Gastrocnemius medialis (tissue), 4 donors: Measurements from ENCODE around the gene TNIK. TPM values are rescaled to one million over a fixed set of nuclear protein-coding genes. Genes with fewer than 3 reads are reported as not detected.

Experiments used
- ATAC-seq, 2 donors: fragments of 150-250 bp; one replicate each; pipeline ENCODE4 v1.9.1; 2016
- DNase-seq, 2 donors: peaks; one replicate each; pipeline ENCODE4 v3.0.0-alpha.2; 2019
- H3K27ac ChIP-seq, 4 donors: fragments of 200-600 bp; sonication (generic); 1 replicate in 1 of 4; 2 replicates in 3 of 4; pipeline ENCODE4 v1.5.1; 2016 to 2018; ENCODE audit warnings: mild to moderate bottlenecking in 2 of 4, moderate library complexity in 1 of 4
- H3K27me3 ChIP-seq, 3 donors: fragments of 200-600 bp; sonication (generic) in 2 of 3; 1 replicate in 1 of 3; 2 replicates in 2 of 3; pipeline versions ENCODE4 v1.5.1 to v1.6.0; 2016 to 2019; ENCODE audit warnings: mild to moderate bottlenecking in 1 of 3, moderate library complexity in 1 of 3
- H3K36me3 ChIP-seq, 2 donors: fragments of 200-600 bp; sonication (generic) in 1 of 2; one replicate each; pipeline ENCODE4 v1.5.1; 2017 to 2018
- H3K4me1 ChIP-seq, 2 donors: fragments of 200-600 bp; sonication (generic) in 1 of 2; one replicate each; pipeline ENCODE4 v1.5.1; 2016 to 2017; ENCODE audit warnings: mild to moderate bottlenecking in 2 of 2
- H3K4me3 ChIP-seq, 4 donors: fragments of 200-600 bp; sonication (generic) in 3 of 4; 1 replicate in 1 of 4; 2 replicates in 3 of 4; pipeline ENCODE4 v1.5.1; 2016 to 2019; ENCODE audit warnings: mild to moderate bottlenecking in 2 of 4
- H3K9me3 ChIP-seq, 3 donors: fragments of 200-600 bp; sonication (generic) in 2 of 3; 1 replicate in 1 of 3; 2 replicates in 2 of 3; pipeline ENCODE4 v1.5.1; 2016 to 2019
- CTCF ChIP-seq, 5 experiments: fragments of 450-650 bp in 3 of 5; fragments of 200-600 bp in 2 of 5; sonication (generic) in 2 of 5; IDR thresholded peaks in 4 of 5; conservative IDR thresholded peaks in 1 of 5; 1 replicate in 4 of 5; 2 replicates in 1 of 5; pipeline ENCODE4 v1.5.1; 2016 to 2019; ENCODE audit warnings: antibody characterized with exemption in 5 of 5, mild to moderate bottlenecking in 3 of 5, moderate library complexity in 3 of 5
- POLR2A ChIP-seq, 2 donors: fragments of 450-650 bp; IDR thresholded peaks; one replicate each; pipeline ENCODE4 v1.6.1; 2017; ENCODE audit warnings: antibody characterized with exemption in 2 of 2, mild to moderate bottlenecking in 2 of 2, moderate library complexity in 2 of 2
- in situ Hi-C, 4 donors: fragments of 200-750 bp; cut with MboI; loops; one replicate each; pipeline versions ENCODE4 v1.15.0 to v1.8.0; 2017; ENCODE audit warnings: low sequenced_read_pairs in 4 of 4
- intact Hi-C: fragments of 100-400 bp; cut with DNase I; formaldehyde crosslinking; loops from one replicate; pipeline ENCODE4 v1.15.1; 2023; ENCODE audit warnings: low total_unique reads
- total RNA-seq, 4 donors: library from RNA; depleted of rRNA; stranded (reverse); fragments of >200 nt; gene quantifications; one replicate each; pipeline versions ENCODE4 v1.1.0 to v1.2.3, GENCODE V29; 2016

Gene TNIK
- total RNA-seq, 4 donors from 2014 or later: 5.2 to 19.7 (median 10.6) TPM

GRCh38 chr3:171200750-171201088 is 259.5 kb downstream of the TNIK start:
- Histone ChIP-seq H3K4me3 (no peak overlapping the region), H3K4me1 (peaks cover 54 to 57% of the 10 kb centered on the region in 2 donors), H3K36me3 (no peaks in the 10 kb centered on the region), H3K9me3 (no peaks in the 10 kb centered on the region), H3K27me3 (no peaks in the 10 kb centered on the region), H3K27ac (peak overlapping the region; percentile 15 to 70 (median 68))
- TF ChIP-seq CTCF (IDR thresholded peaks at IDR 0.05 in 4 of 5, conservative IDR thresholded peaks at IDR 0.05 in 1 of 5) (no peak), POLR2A (IDR thresholded peaks at IDR 0.05) (no peak)
- intact Hi-C loops: no loop called here
- DNase-seq (no peak), ATAC-seq (no peak)
- in situ Hi-C loops: no loop called here

GRCh38 chr3:171200052-171200749 is 260.0 kb downstream of the TNIK start:
- Histone ChIP-seq H3K27me3 (no peaks in the 10 kb centered on the region), H3K4me3 (no peak overlapping the region), H3K4me1 (peaks cover 54 to 57% of the 10 kb centered on the region in 2 donors), H3K27ac (peak overlapping the region; percentile 15 to 70 (median 68)), H3K9me3 (no peaks in the 10 kb centered on the region), H3K36me3 (no peaks in the 10 kb centered on the region)
- no peak for TF ChIP-seq CTCF (IDR thresholded peaks at IDR 0.05 in 4 of 5, conservative IDR thresholded peaks at IDR 0.05 in 1 of 5)
- TF ChIP-seq POLR2A (IDR thresholded peaks at IDR 0.05): no peak
- intact Hi-C loops: no loop called here
- in situ Hi-C loops: no loop called here
- ATAC-seq (no peak), DNase-seq (no peak)

- in situ Hi-C loops (loop anchor here in 2 of 4 donors (25.0 kb wide), 1 partner anchor 263 kb away; the partner anchor contains the start of gene TNIK (in 2 of the 2)), intact Hi-C loops (loop anchor here (5.0 kb wide), 3 partner anchors 58 to 123 kb away; no protein-coding TSS in a partner anchor)
- Histone ChIP-seq H3K4me1 (peaks cover 54 to 57% of the 10 kb centered on the region in 2 donors), H3K36me3 (no peaks in the 10 kb centered on the region), H3K27ac (peak overlapping the region; percentile 67 to 75 (median 70)), H3K4me3 (no peak overlapping the region), H3K9me3 (no peaks in the 10 kb centered on the region), H3K27me3 (no peaks in the 10 kb centered on the region)
- ATAC-seq: peak in 1 of 2 donors; percentile 44
- TF ChIP-seq POLR2A (IDR thresholded peaks at IDR 0.05) (no peak), CTCF (IDR thresholded peaks at IDR 0.05 in 4 of 5, conservative IDR thresholded peaks at IDR 0.05 in 1 of 5) (no peak)
- peak in 1 of 2 donors; percentile 11 for DNase-seq
Observed at GRCh38 chr3:171199473-171199829, 260.8 kb downstream of the TNIK start.

GRCh38 chr3:171198781-171199472 is 261.3 kb downstream of the TNIK start:
- intact Hi-C loops (loop anchor here (5.0 kb wide), 3 partner anchors 58 to 123 kb away; no protein-coding TSS in a partner anchor), in situ Hi-C loops (loop anchor here in 2 of 4 donors (25.0 kb wide), 1 partner anchor 263 kb away; the partner anchor contains the start of gene TNIK (in 2 of the 2))
- DNase-seq (no peak), ATAC-seq (peak; percentile 32 to 55)
- Histone ChIP-seq H3K27me3 (no peaks in the 10 kb centered on the region), H3K36me3 (no peaks in the 10 kb centered on the region), H3K27ac (peak overlapping the region; percentile 67 to 75 (median 70)), H3K9me3 (no peaks in the 10 kb centered on the region), H3K4me3 (peak overlapping the region in 1 of 4 donors; percentile 2), H3K4me1 (peaks cover 54 to 57% of the 10 kb centered on the region in 2 donors)
- TF ChIP-seq CTCF (IDR thresholded peaks at IDR 0.05 in 4 of 5, conservative IDR thresholded peaks at IDR 0.05 in 1 of 5) (no peak), POLR2A (IDR thresholded peaks at IDR 0.05) (no peak)
